K562 (cell line): Measurements from ENCODE around the gene ANTXRL. TPM values are rescaled to one million over a fixed set of nuclear protein-coding genes. Genes with fewer than 3 reads are reported as not detected.
A peak's percentile ranks its signal among the peaks of the same experiment; 100 is the strongest.
"Not testable (repeated sequence)": the region's sequence is repeated elsewhere in the genome, so short reads cannot be mapped to it uniquely, and the experiment has no call there.

ENCODE experiments used
- ATAC-seq: fragments of 200-7000 bp; cut with Tn5 transposase; 3 replicates; pipeline ENCODE4 v1.9.1; 2020; ENCODE audit warnings: moderate library complexity
- BruUV-seq: library from RNA; stranded (reverse); fragments of 400-500 nt; replicated peaks from 2 replicates; lab custom pipeline; 2021; lab: Mats Ljungman, UMichigan
- CTCF ChIA-PET: fragments of 300-600 bp; formaldehyde crosslinking; extraction: SDS; loops from one replicate; lab custom pipeline; 2021; ENCODE audit warnings: low intra/inter-chr PET ratio; lab: Yijun Ruan, JAX
- POLR2A ChIA-PET: fragments of 300-600, 350-650 bp; sonication (Branson Sonifier 250); formaldehyde crosslinking; extraction: SDS; loops from one replicate; lab custom pipeline; 2021; ENCODE audit warnings: antibody characterized with exemption, inconsistent platforms; lab: Yijun Ruan, JAX
- DNase-seq, 4 experiments: peaks; one replicate each; pipeline versions ENCODE4 v3.0.0 to v3.0.0-alpha.2; 2011 to 2018; ENCODE audit warnings: low spot score in 3 of 4, mixed read lengths in 3 of 4; ENCODE audit errors: extremely low read depth in 1 of 4
- FAIRE-seq: peaks from 2 replicates; lab custom pipeline; 2011; peaks lifted over from hg19 to GRCh38; lab: Jason Lieb, UNC
- H2AFZ ChIP-seq: 2 replicates; pipeline ENCODE4 v1.6.0; 2011; ENCODE audit warnings: low read depth, low read length, control low read depth, inconsistent platforms
- H3K27ac ChIP-seq: fragments of 200-600 bp; 3 replicates; pipeline ENCODE4 v1.8.0; 2011; ENCODE audit warnings: low read depth, mild to moderate bottlenecking, control low read depth, inconsistent platforms, low read length, moderate library complexity, mixed read lengths; ENCODE audit errors: extremely low read depth
- H3K27me3 ChIP-seq, 2 experiments: fragments of 300-600 bp in 1 of 2; 2 replicates in 1 of 2; 3 replicates in 1 of 2; pipeline versions ENCODE4 v1.6.0 to v1.8.0; 2011; ENCODE audit warnings: inconsistent platforms in 2 of 2, low read length in 2 of 2, mild to moderate bottlenecking in 1 of 2, mixed read lengths in 1 of 2, moderate library complexity in 1 of 2; ENCODE audit not compliant: control insufficient read depth in 2 of 2, insufficient read depth in 2 of 2
- H3K36me3 ChIP-seq: fragments of 300-600 bp; 3 replicates; pipeline ENCODE4 v1.8.0; 2011; ENCODE audit warnings: mild to moderate bottlenecking, low read length, inconsistent platforms; ENCODE audit not compliant: control insufficient read depth, insufficient read depth
- H3K4me1 ChIP-seq, 2 experiments: fragments of 200-600 bp in 1 of 2; replicated peaks in 1 of 2; 2 replicates in 1 of 2; 3 replicates in 1 of 2; pipeline versions ENCODE4 v1.5.1 to v1.8.0; 2011; ENCODE audit warnings: inconsistent platforms in 2 of 2, low read length in 2 of 2, mild to moderate bottlenecking in 1 of 2, mixed read lengths in 1 of 2, moderate library complexity in 1 of 2; ENCODE audit not compliant: control insufficient read depth in 2 of 2, insufficient read depth in 2 of 2
- H3K4me2 ChIP-seq: 2 replicates; pipeline ENCODE4 v1.6.1; 2011; ENCODE audit warnings: low read length, control low read depth, inconsistent platforms, mixed read lengths; ENCODE audit not compliant: insufficient read depth
- H3K4me3 ChIP-seq: fragments of 200-600 bp; sonication (generic), shearing (Covaris generic); 2 replicates; pipeline ENCODE4 v1.5.1; 2016; ENCODE audit warnings: control low read depth, inconsistent platforms
- H3K79me2 ChIP-seq: fragments of 200-600 bp; 3 replicates; pipeline ENCODE4 v1.8.0; 2011; ENCODE audit warnings: low read length, inconsistent platforms; ENCODE audit not compliant: control insufficient read depth, insufficient read depth
- H3K9ac ChIP-seq, 2 experiments: 2 replicates each; pipeline versions ENCODE4 v1.6.0 to v1.6.1; 2011; ENCODE audit warnings: low read depth in 2 of 2, low read length in 2 of 2, control low read depth in 1 of 2, inconsistent platforms in 1 of 2, mild to moderate bottlenecking in 1 of 2, mixed read lengths in 1 of 2; ENCODE audit not compliant: insufficient read depth in 1 of 2
- H3K9me1 ChIP-seq: one replicate; pipeline ENCODE4 v1.6.0; 2011; ENCODE audit warnings: inconsistent platforms, mild to moderate bottlenecking, low read length, moderate library complexity; ENCODE audit not compliant: control insufficient read depth, insufficient read depth
- H3K9me3 ChIP-seq: replicated peaks from 2 replicates; pipeline ENCODE4 v1.5.1; 2011; ENCODE audit warnings: low read depth, low read length, inconsistent platforms; ENCODE audit not compliant: control insufficient read depth, insufficient read depth
- H4K20me1 ChIP-seq: replicated peaks from 2 replicates; pipeline ENCODE4 v1.6.1; 2011; ENCODE audit warnings: low read length, inconsistent platforms, mixed read lengths; ENCODE audit not compliant: control insufficient read depth, insufficient read depth
- CEBPG ChIP-seq, 3 experiments: fragments of 200-800 bp in 1 of 3; sonication (Bioruptor generic) in 1 of 3; sonication (generic) in 1 of 3; formaldehyde crosslinking in 1 of 3; IDR thresholded peaks in 2 of 3; conservative IDR thresholded peaks in 1 of 3; 2 replicates each; pipeline versions ENCODE4 v1.6.1 to v1.8.0; 2016 to 2022; ENCODE audit warnings: missing compliant biosample characterization in 2 of 3, missing genetic modification characterization in 2 of 3, mild to moderate bottlenecking in 1 of 3, missing genetic modification reagents in 1 of 3
- EGR1 ChIP-seq: fragments of 450-650 bp; conservative IDR thresholded peaks from 2 replicates; pipeline ENCODE4 v1.6.1; 2017; ENCODE audit warnings: mild to moderate bottlenecking
- WGBS: fragments of 100-300 bp; shearing (Covaris generic); methylation state at CpG from one replicate; pipeline ENCODE4 v1.1.6; 2016; ENCODE audit warnings: low coverage, mixed read lengths; ENCODE audit not compliant: insufficient coverage; ENCODE audit errors: missing lambda C conversion rate; 5-methylcytosine and 5-hydroxymethylcytosine counted together
- in situ Hi-C: fragments of 300-500 bp; cut with MboI; formaldehyde crosslinking; loops from 4 replicates; pipeline ENCODE4 v1.15.0; 2018; ENCODE audit warnings: inconsistent platforms, mixed read lengths
- intact Hi-C: fragments of 100-400 bp; cut with micrococcal nuclease; formaldehyde crosslinking; loops from 2 replicates; pipeline ENCODE4 v1.14.2; 2022
- polyA plus RNA-seq, 8 experiments: library from polyadenylated mRNA; depleted of rRNA in 4 of 8; stranded (reverse) in 5 of 8; unstranded in 3 of 8; fragments of >200 nt; fragmentation: Nextera tagmentation in 2 of 8; fragmentation: Illumina TruSeq in 1 of 8; extraction: Ambion mirVana in 2 of 8; extraction: Trizol in 1 of 8; gene quantifications; 2 replicates each; pipeline versions ENCODE4 v1.2.1 to v1.2.3, GENCODE V29; 2011 to 2014; ENCODE audit warnings: inconsistent platforms in 1 of 8, missing spikeins in 1 of 8
- total RNA-seq, 7 experiments: library from RNA; depleted of rRNA in 6 of 7; stranded (reverse); fragments of >200 nt in 6 of 7; fragmentation: Illumina TruSeq in 2 of 7; extraction: Trizol in 2 of 7; gene quantifications; 2 replicates each; pipeline versions ENCODE4 v1.2.1 to v1.2.3, GENCODE V29; 2011 to 2021; ENCODE audit warnings: low replicate concordance in 1 of 7

Gene ANTXRL
- total and polyA plus RNA-seq, 9 of the 15 experiments (the other 6 are each of a cell fraction or from before 2014, with no cell fraction given) = not detected

GRCh38 chr10:46311501-46311951 is 24.7 kb downstream of the ANTXRL start:
- no peak overlapping the region for H3K4me2 ChIP-seq

GRCh38 chr10:46311961-46312431 is 25.2 kb downstream of the ANTXRL start:
- CTCF ChIA-PET = not testable (repeated sequence)

More at GRCh38 chr10:46311501-46311951, 24.7 kb downstream of the ANTXRL start:
- ChIA-PET POLR2A (no interaction called here), CTCF (no interaction called here)
- no peak overlapping the region for H3K27ac ChIP-seq
- FAIRE-seq (no peak), DNase-seq (no peak), ATAC-seq (no peak)
- H3K27me3 ChIP-seq = peaks cover 30 to 83% of the 10 kb centered on the region in 2 experiments; a peak in 4 of 5 replicates
- H3K4me1 ChIP-seq = peaks cover 0 to 9% of the 10 kb centered on the region in 2 experiments; a peak in 1 of 5 replicates
- 2% methylated on average over 7 of the region's 7 CpGs for WGBS
- no peak overlapping the region for H3K4me3 ChIP-seq
- no peak overlapping the region for H2AFZ ChIP-seq
- in situ Hi-C loops = no loop called here
- no peaks in the 10 kb centered on the region for H3K9me1 ChIP-seq
- no peak overlapping the region for H3K9ac ChIP-seq
- H3K9me3 ChIP-seq = no peaks in the 10 kb centered on the region
- no TSS peak for BruUV-seq
- TF ChIP-seq CEBPG (CRISPR knock-in tag; IDR thresholded peaks at IDR 0.05) = no peak
- TF ChIP-seq CEBPG (tag; conservative IDR thresholded peaks at IDR 0.05 in 1 of 2, IDR thresholded peaks at IDR 0.05 in 1 of 2) = no peak
- peak; percentile 43; the same call in 1 of the 2 replicates for TF ChIP-seq EGR1
- no peaks in the 10 kb centered on the region for H3K36me3 ChIP-seq
- H3K79me2 ChIP-seq = no peaks in the 10 kb centered on the region
- H4K20me1 ChIP-seq = peaks cover 14% of the 10 kb centered on the region
- intact Hi-C loops = no loop called here

More at GRCh38 chr10:46311961-46312431, 25.2 kb downstream of the ANTXRL start:
- in situ Hi-C loops, H3K9ac ChIP-seq, BruUV-seq, H3K9me1 ChIP-seq, POLR2A ChIA-PET, H3K79me2 ChIP-seq, H3K4me1 ChIP-seq, H3K27ac ChIP-seq, ATAC-seq, FAIRE-seq, intact Hi-C loops, H3K4me2 ChIP-seq, H3K36me3 ChIP-seq, DNase-seq, H3K4me3 ChIP-seq, H3K9me3 ChIP-seq, H2AFZ ChIP-seq: not testable (repeated sequence)
- H3K27me3 ChIP-seq = peaks cover 26 to 83% of the 10 kb centered on the region in 2 experiments; a peak in 4 of 5 replicates
- peaks cover 14% of the 10 kb centered on the region for H4K20me1 ChIP-seq
- WGBS = under 1% methylated on average over 9 of the region's 9 CpGs
